ENCODE results near the gene SULT1A2. TPM values are rescaled to one million over a fixed set of nuclear protein-coding genes. Genes with fewer than 3 reads are reported as not detected.
"Not testable (repeated sequence)": the region's sequence is repeated elsewhere in the genome, so short reads cannot be mapped to it uniquely, and the experiment has no call there.

The SULT1A2 gene
- total and polyA plus RNA-seq, 2 of the 13 experiments (the other 11 are each of a cell fraction or from before 2014, with no cell fraction given), result 33.0 to 34.2 TPM

- H3K9me3 ChIP-seq (ENCODE audit: low read length); FAIRE-seq: not testable (repeated sequence)
Observed at GRCh38 chr16:28602062-28602461, 5.2 kb upstream of the SULT1A2 start.

GRCh38 chr16:28601589-28601988 lies 4.7 kb upstream of the SULT1A2 start:
- in situ Hi-C loops (cut with HindIII; ENCODE audit: extremely low pct_ligation_motif_present, low pct_unique_long_range_greater_than_20kb), result not testable (repeated sequence)

More at GRCh38 chr16:28602062-28602461, 5.2 kb upstream of the SULT1A2 start:
- H4K20me1 ChIP-seq (ENCODE audit: insufficient read depth, low read length); H3K27ac ChIP-seq (ENCODE audit: extremely low read length, insufficient read depth, low read length); H3K36me3 ChIP-seq (replicated peaks in 1 of 2; ENCODE audit: control insufficient read depth in 1 of 2, insufficient read depth in 2 of 2, low read length in 2 of 2); H3K9ac ChIP-seq (ENCODE audit: insufficient read depth, low read depth, low read length); H2AFZ ChIP-seq (ENCODE audit: low read length); BruUV-seq (replicated peaks); H3K79me2 ChIP-seq (ENCODE audit: insufficient read depth, low read length); H3K4me2 ChIP-seq (ENCODE audit: low read depth, low read length); H3K4me3 ChIP-seq (replicated peaks in 1 of 3; ENCODE audit: insufficient read depth in 1 of 3, low read depth in 2 of 3, low read length in 3 of 3); POLR2A ChIA-PET; DNase-seq (ENCODE audit: low spot score); H3K27me3 ChIP-seq (ENCODE audit: control insufficient read depth in 1 of 2, insufficient read depth in 2 of 2, low read length in 2 of 2); intact Hi-C loops (cut with micrococcal nuclease; ENCODE audit: unreplicated experiment); CTCF ChIA-PET (ENCODE audit: low intra/inter-chr PET ratio, low total read pairs); in situ Hi-C loops (cut with HindIII; ENCODE audit: extremely low pct_ligation_motif_present, low pct_unique_long_range_greater_than_20kb): not testable (repeated sequence)
- peak; percentile 81 for TF ChIP-seq ZNF263 (CRISPR knock-in tag; IDR thresholded peaks at IDR 0.05)
- peaks cover 22% of the 10 kb centered on the region for H3K4me1 ChIP-seq (ENCODE audit: insufficient read depth, low read length)
- WGBS (ENCODE audit: low lambda C conversion rate), result 7% methylated on average over 6 of the region's 10 CpGs
- peak; percentile 12 for ATAC-seq

GRCh38 chr16:28600965-28601364 lies 4.1 kb upstream of the SULT1A2 start:
- FAIRE-seq; ATAC-seq; H3K9ac ChIP-seq (ENCODE audit: insufficient read depth, low read depth, low read length); in situ Hi-C loops (cut with HindIII; ENCODE audit: extremely low pct_ligation_motif_present, low pct_unique_long_range_greater_than_20kb); CTCF ChIA-PET (ENCODE audit: low intra/inter-chr PET ratio, low total read pairs); POLR2A ChIA-PET; H4K20me1 ChIP-seq (ENCODE audit: insufficient read depth, low read length); intact Hi-C loops (cut with micrococcal nuclease; ENCODE audit: unreplicated experiment); H3K4me2 ChIP-seq (ENCODE audit: low read depth, low read length); H2AFZ ChIP-seq (ENCODE audit: low read length); DNase-seq (ENCODE audit: low spot score); BruUV-seq (replicated peaks); H3K4me3 ChIP-seq (replicated peaks in 1 of 3; ENCODE audit: insufficient read depth in 1 of 3, low read depth in 2 of 3, low read length in 3 of 3); H3K36me3 ChIP-seq (replicated peaks in 1 of 2; ENCODE audit: control insufficient read depth in 1 of 2, insufficient read depth in 2 of 2, low read length in 2 of 2); H3K79me2 ChIP-seq (ENCODE audit: insufficient read depth, low read length); H3K27ac ChIP-seq (ENCODE audit: extremely low read length, insufficient read depth, low read length); H3K9me3 ChIP-seq (ENCODE audit: low read length); H3K27me3 ChIP-seq (ENCODE audit: control insufficient read depth in 1 of 2, insufficient read depth in 2 of 2, low read length in 2 of 2): not testable (repeated sequence)
- 88% methylated on average over 13 of the region's 20 CpGs for WGBS (ENCODE audit: low lambda C conversion rate)
- peaks cover 33% of the 10 kb centered on the region for H3K4me1 ChIP-seq (ENCODE audit: insufficient read depth, low read length)

More at GRCh38 chr16:28601589-28601988, 4.7 kb upstream of the SULT1A2 start:
- H3K4me3 ChIP-seq (replicated peaks in 1 of 3; ENCODE audit: insufficient read depth in 1 of 3, low read depth in 2 of 3, low read length in 3 of 3); H3K79me2 ChIP-seq (ENCODE audit: insufficient read depth, low read length); BruUV-seq (replicated peaks); ATAC-seq; DNase-seq (ENCODE audit: low spot score); intact Hi-C loops (cut with micrococcal nuclease; ENCODE audit: unreplicated experiment); H3K36me3 ChIP-seq (replicated peaks in 1 of 2; ENCODE audit: control insufficient read depth in 1 of 2, insufficient read depth in 2 of 2, low read length in 2 of 2); H2AFZ ChIP-seq (ENCODE audit: low read length); H4K20me1 ChIP-seq (ENCODE audit: insufficient read depth, low read length); H3K27ac ChIP-seq (ENCODE audit: extremely low read length, insufficient read depth, low read length); H3K4me2 ChIP-seq (ENCODE audit: low read depth, low read length); H3K9me3 ChIP-seq (ENCODE audit: low read length); POLR2A ChIA-PET; H3K9ac ChIP-seq (ENCODE audit: insufficient read depth, low read depth, low read length); CTCF ChIA-PET (ENCODE audit: low intra/inter-chr PET ratio, low total read pairs); FAIRE-seq; H3K27me3 ChIP-seq (ENCODE audit: control insufficient read depth in 1 of 2, insufficient read depth in 2 of 2, low read length in 2 of 2): not testable (repeated sequence)
- 85% methylated on average over 13 of the region's 13 CpGs for WGBS (ENCODE audit: low lambda C conversion rate)
- peaks cover 27% of the 10 kb centered on the region for H3K4me1 ChIP-seq (ENCODE audit: insufficient read depth, low read length)

GRCh38 chr16:28599377-28600285 lies 2.8 kb upstream of the SULT1A2 start:
- TSS peak; percentile 43 for BruUV-seq (replicated peaks)
- H4K20me1 ChIP-seq (ENCODE audit: insufficient read depth, low read length); POLR2A ChIA-PET; intact Hi-C loops (cut with micrococcal nuclease; ENCODE audit: unreplicated experiment); CTCF ChIA-PET (ENCODE audit: low intra/inter-chr PET ratio, low total read pairs); H3K36me3 ChIP-seq (replicated peaks in 1 of 2; ENCODE audit: control insufficient read depth in 1 of 2, insufficient read depth in 2 of 2, low read length in 2 of 2); in situ Hi-C loops (cut with HindIII; ENCODE audit: extremely low pct_ligation_motif_present, low pct_unique_long_range_greater_than_20kb); H3K4me2 ChIP-seq (ENCODE audit: low read depth, low read length); H3K4me3 ChIP-seq (replicated peaks in 1 of 3; ENCODE audit: insufficient read depth in 1 of 3, low read depth in 2 of 3, low read length in 3 of 3); H3K27ac ChIP-seq (ENCODE audit: extremely low read length, insufficient read depth, low read length); H3K27me3 ChIP-seq (ENCODE audit: control insufficient read depth in 1 of 2, insufficient read depth in 2 of 2, low read length in 2 of 2); H2AFZ ChIP-seq (ENCODE audit: low read length); H3K9ac ChIP-seq (ENCODE audit: insufficient read depth, low read depth, low read length); H3K79me2 ChIP-seq (ENCODE audit: insufficient read depth, low read length); H3K9me3 ChIP-seq (ENCODE audit: low read length); DNase-seq (ENCODE audit: low spot score): not testable (repeated sequence)
- FAIRE-seq, result peak; percentile 89
- no CpG with 5 or more reads among the region's 17 CpGs for WGBS (ENCODE audit: low lambda C conversion rate)
- peaks cover 47% of the 10 kb centered on the region for H3K4me1 ChIP-seq (ENCODE audit: insufficient read depth, low read length)
- ATAC-seq, result peak; percentile 81
